Activated CD8-positive, alpha-beta memory T cell treated with anti-CD3 and anti-CD28 coated beads for 1 hour (primary cell): Measurements from ENCODE around the gene BMP10.

Experiments
- DNase-seq, 2 donors: peaks; one replicate each; pipeline ENCODE4 v3.0.0-alpha.2; 2020; ENCODE audit warnings: low read depth in 1 of 2; ENCODE audit errors: extremely low read depth in 1 of 2

The BMP10 gene

GRCh38 chr2:68825866-68826265, 45.3 kb downstream of the BMP10 start:
- no peak for DNase-seq

- DNase-seq = no peak
Measured at GRCh38 chr2:68824831-68825230, 46.4 kb downstream of the BMP10 start.

- DNase-seq = no peak
Measured at GRCh38 chr2:68822207-68822872, 48.9 kb downstream of the BMP10 start.

- DNase-seq = no peak
Measured at GRCh38 chr2:68819556-68819955, 51.6 kb downstream of the BMP10 start.

GRCh38 chr2:68817306-68817705, 53.9 kb downstream of the BMP10 start:
- DNase-seq = no peak
